NCI-H446 treated with DMSO at 0.1 percent for 48 hours (cell line): ENCODE measurements around the gene NINJ2.

Experiments used
- DNase-seq: peaks from one replicate; lab custom pipeline; 2025; lab: John Stamatoyannopoulos, UW

NINJ2 gene

DNA sequence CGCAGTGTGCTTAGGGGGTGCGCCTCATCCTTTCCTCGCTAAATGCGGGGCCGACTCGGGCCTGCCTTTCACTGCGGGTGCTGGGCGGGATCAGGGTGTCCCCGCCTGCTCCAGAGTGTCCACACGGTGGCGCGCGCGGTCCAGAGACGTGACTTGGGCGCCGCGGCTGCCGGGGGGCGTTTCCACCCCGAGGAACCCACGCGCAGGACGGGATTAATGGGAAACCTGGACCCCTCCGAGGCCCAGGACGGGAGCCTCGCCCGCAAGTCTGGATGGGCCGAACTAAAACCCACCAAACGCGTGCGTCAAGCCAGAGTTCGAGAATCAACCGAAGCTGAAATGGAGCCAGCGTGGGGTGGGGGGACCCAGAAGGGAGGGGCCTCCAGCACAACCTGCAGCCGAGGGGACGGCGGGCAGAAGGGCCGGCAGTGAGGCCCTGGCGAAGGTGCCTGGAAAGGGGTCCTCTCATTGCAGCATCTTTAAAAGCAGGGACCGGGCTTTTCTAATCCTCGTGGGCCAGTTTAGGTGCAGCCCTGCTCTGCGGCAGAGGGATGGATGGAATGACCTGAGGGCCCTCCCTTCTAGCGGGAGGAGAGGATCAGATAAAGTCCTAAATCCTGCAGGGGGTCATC is 93.3 kb downstream of the NINJ2 start:
- peak; percentile 39 for DNase-seq

DNA sequence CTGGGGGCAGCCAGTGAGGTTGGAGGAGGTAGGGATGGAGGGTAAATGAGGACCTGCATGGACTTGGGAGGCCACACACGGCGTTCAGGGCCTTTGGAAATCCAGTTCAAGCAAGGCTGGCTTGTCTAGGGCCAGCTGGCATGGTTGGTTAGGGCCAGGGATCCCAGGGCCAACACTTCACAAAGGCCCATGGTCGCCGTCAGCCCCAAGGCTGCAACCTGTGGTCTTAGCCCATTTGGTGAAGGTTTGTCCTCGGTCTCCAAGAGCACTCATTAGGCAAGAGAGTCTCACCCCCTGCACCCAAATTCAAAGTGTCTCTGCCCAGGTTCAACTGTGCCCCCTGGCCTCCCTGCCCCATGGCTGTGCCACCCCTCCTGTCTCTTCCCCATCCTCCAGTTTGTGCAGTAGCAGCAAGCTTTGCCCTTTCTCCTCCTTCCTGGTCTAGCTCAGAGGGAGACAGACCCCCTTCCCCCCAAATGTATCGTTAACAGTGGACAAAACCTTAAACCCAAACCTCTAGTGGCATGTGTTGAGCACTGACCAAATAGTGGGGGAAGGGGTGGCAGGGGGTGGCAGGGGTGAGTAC is 94.1 kb downstream of the NINJ2 start:
- DNase-seq = no peak

GRCh38 chr12:568486-568885 is 94.8 kb downstream of the NINJ2 start:
- no peak for DNase-seq

GRCh38 chr12:565589-566105 is 97.6 kb downstream of the NINJ2 start:
- DNase-seq = no peak

- no peak for DNase-seq
Observed at GRCh38 chr12:565161-565560, 98.1 kb downstream of the NINJ2 start.

- no peak for DNase-seq
Observed at GRCh38 chr12:563787-564298, 99.4 kb downstream of the NINJ2 start.

- no peak for DNase-seq
Observed at GRCh38 chr12:563250-563781, 99.9 kb downstream of the NINJ2 start.

DNA sequence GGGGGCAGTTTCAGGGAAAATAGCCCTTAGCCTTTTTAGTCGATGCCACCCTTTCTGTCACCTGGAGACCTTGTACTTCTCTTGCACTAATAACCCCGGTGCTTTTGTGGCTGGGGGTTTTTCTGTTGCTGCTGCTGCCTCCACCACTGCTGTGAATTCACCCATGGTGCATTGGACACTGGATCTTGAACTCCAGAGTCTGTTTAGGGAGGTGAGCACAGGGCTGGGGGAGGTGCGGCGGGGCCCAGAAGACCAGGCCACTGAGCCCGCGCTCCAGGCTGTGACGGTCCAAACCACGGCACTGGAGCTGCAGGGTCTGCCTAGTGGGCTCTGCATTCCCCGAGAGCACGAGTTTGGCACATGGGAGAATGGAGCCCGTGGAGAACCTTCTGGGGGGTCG is 100.6 kb downstream of the NINJ2 start:
- DNase-seq = no peak

- no peak for DNase-seq
Observed at GRCh38 chr12:561908-562593, 101.2 kb downstream of the NINJ2 start.

- no peak for DNase-seq
Observed at GRCh38 chr12:561391-561705, 101.9 kb downstream of the NINJ2 start.

GRCh38 chr12:560691-561390 is 102.4 kb downstream of the NINJ2 start:
- DNase-seq = no peak

- no peak for DNase-seq
Observed at GRCh38 chr12:559906-560455, 103.3 kb downstream of the NINJ2 start.

GRCh38 chr12:559208-559905 is 103.9 kb downstream of the NINJ2 start:
- no peak for DNase-seq

GRCh38 chr12:558580-558979 is 104.7 kb downstream of the NINJ2 start:
- DNase-seq = no peak

GRCh38 chr12:556498-556897 is 106.7 kb downstream of the NINJ2 start:
- no peak for DNase-seq

DNA sequence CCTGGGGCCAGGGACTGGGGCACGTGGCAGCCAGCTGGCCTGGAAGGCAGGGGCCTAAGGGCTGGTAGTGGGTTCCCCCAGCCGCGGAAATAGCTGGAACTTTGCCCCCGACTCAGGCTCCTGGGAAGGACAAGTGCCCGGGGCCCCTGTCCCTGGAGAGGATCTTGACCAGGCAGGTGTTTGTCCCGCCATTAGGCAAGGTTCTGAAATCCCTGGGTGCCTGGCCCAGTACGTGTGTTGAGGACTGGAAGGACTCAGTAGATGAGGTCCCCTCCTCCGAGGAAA is 109.3 kb downstream of the NINJ2 start:
- DNase-seq = no peak

GRCh38 chr12:553216-554000 is 109.8 kb downstream of the NINJ2 start:
- no peak for DNase-seq

GRCh38 chr12:552466-552865 is 110.8 kb downstream of the NINJ2 start:
- DNase-seq = no peak

DNA sequence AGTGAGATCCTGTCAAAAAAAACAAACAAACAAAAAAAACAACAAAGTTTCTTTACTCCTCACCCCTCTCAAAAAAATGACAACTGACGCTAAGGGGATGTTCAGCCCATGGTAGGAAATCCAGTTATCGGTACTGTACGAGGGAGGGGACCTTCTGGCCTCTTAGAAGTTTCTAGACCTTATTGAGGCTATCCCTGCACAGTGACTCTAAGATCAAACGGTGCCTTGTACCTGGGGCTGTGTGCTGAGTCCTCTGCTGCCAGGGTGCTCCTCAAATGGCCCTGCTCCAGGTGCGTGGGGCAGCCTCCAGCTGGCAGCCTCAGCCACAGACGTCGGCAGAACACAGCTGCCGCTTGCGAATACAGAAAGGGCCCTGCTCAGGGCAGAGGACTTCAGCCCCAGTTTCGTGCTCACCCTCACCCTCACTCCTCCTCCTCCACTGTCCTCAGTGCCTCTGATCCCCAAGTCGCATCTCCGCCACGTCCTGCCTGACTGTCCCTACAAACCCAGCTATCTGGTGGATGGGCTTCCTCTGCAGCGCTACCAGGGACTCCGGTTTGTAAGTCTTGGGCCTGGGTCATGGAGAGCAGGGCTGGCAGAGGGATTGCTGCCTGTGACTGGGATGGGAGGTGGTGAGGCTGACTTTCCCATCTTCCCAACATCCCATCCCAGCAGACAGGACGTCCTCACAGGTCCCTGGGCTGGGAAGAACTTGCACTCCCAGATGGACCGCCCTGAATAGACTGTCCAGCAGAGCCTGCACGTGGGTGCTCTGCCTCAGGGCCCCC is 112.6 kb downstream of the NINJ2 start:
- DNase-seq = no peak

DNA sequence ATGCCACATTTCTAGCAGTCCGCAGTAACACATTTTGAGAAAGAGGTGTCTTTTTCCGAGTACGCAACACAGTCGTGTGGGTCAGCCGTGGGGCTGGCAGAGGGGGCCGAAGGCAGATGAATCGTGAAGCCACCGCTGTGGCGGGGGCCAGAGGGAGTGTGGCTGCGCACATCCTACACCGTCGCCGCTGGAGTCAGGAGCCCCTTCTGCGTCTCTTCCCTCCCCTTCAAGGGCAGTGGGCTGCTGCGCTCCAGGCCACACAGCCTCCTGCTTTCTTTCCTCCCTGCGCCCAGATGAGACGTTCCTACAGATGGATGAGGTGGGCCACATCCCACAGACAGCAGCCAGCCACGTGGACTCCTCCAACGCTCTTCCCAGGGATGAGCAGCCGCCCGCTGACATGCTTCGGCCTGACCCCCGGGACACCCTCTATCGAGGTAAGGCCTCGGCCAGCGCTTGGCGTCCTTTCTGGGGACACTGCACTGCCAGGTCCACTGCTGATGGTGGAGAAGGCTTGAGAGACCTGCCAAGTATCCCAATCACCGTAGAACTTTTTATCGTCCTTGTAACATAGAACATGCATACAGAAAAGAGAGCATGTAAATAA is 113.7 kb downstream of the NINJ2 start:
- DNase-seq = no peak
